CD14-positive monocyte (primary cell): ENCODE measurements around the gene NPPB. TPM values are rescaled to one million over a fixed set of nuclear protein-coding genes. Genes with fewer than 3 reads are reported as not detected.
"Not testable (repeated sequence)": the region's sequence is repeated elsewhere in the genome, so short reads cannot be mapped to it uniquely, and the experiment has no call there.

Source experiments
- DNase-seq, 3 donors: peaks; one replicate each; pipeline ENCODE4 v3.0.0-alpha.2; 2011 to 2022
- H2AFZ ChIP-seq: 2 replicates; pipeline ENCODE4 v1.6.0; 2012; ENCODE audit warnings: mild to moderate bottlenecking, low read depth, low read length, inconsistent platforms; ENCODE audit not compliant: insufficient read depth, poor library complexity, severe bottlenecking
- H3K27ac ChIP-seq, 2 donors: 1 replicate in 1 of 2; 2 replicates in 1 of 2; pipeline ENCODE4 v1.5.1; 2012 to 2013; ENCODE audit warnings: low read length in 2 of 2, control low read depth in 1 of 2, inconsistent platforms in 1 of 2, low read depth in 1 of 2, mild to moderate bottlenecking in 1 of 2
- H3K27me3 ChIP-seq, 2 donors: one replicate each; pipeline versions ENCODE4 v1.6.0 to v1.6.1; 2011 to 2013; ENCODE audit warnings: low read length in 2 of 2; ENCODE audit not compliant: control insufficient read depth in 2 of 2, insufficient read depth in 2 of 2
- H3K36me3 ChIP-seq, 2 donors: replicated peaks in 1 of 2; 1 replicate in 1 of 2; 2 replicates in 1 of 2; pipeline versions ENCODE4 v1.5.1 to v1.6.1; 2012 to 2013; ENCODE audit warnings: low read length in 2 of 2, control low read depth in 1 of 2, inconsistent platforms in 1 of 2, mild to moderate bottlenecking in 1 of 2; ENCODE audit not compliant: insufficient read depth in 2 of 2, control insufficient read depth in 1 of 2
- H3K4me1 ChIP-seq, 2 donors: 1 replicate in 1 of 2; 2 replicates in 1 of 2; pipeline versions ENCODE4 v1.5.1 to v1.6.1; 2012 to 2013; ENCODE audit warnings: low read length in 2 of 2, control low read depth in 1 of 2, inconsistent platforms in 1 of 2, mild to moderate bottlenecking in 1 of 2, moderate library complexity in 1 of 2; ENCODE audit not compliant: insufficient read depth in 2 of 2, control insufficient read depth in 1 of 2
- H3K4me2 ChIP-seq: replicated peaks from 2 replicates; pipeline ENCODE3; 2012; ENCODE audit warnings: low read length, moderate library complexity, mild to moderate bottlenecking; ENCODE audit not compliant: poor library complexity, severe bottlenecking; ENCODE audit errors: extremely low read depth
- H3K4me3 ChIP-seq, 3 experiments: fragments of 200-600 bp in 1 of 3; sonication (generic) in 1 of 3; replicated peaks in 1 of 3; 1 replicate in 2 of 3; 2 replicates in 1 of 3; pipeline ENCODE4 v1.5.1; 2011 to 2013; ENCODE audit warnings: low read length in 3 of 3, mild to moderate bottlenecking in 3 of 3, control low read depth in 2 of 3, low read depth in 2 of 3, inconsistent platforms in 1 of 3, moderate library complexity in 1 of 3
- H3K79me2 ChIP-seq: 2 replicates; pipeline ENCODE4 v1.6.0; 2012; ENCODE audit warnings: mild to moderate bottlenecking, control low read depth, inconsistent platforms, low read length, moderate library complexity; ENCODE audit not compliant: insufficient read depth
- H3K9ac ChIP-seq: 2 replicates; pipeline ENCODE4 v1.6.0; 2017; ENCODE audit warnings: low read length, mild to moderate bottlenecking; ENCODE audit not compliant: insufficient read depth, poor library complexity, severe bottlenecking
- H3K9me3 ChIP-seq, 2 donors: replicated peaks in 1 of 2; 1 replicate in 1 of 2; 2 replicates in 1 of 2; pipeline versions ENCODE4 v1.5.1 to v1.6.1; 2012 to 2013; ENCODE audit warnings: low read length in 2 of 2, control low read depth in 1 of 2; ENCODE audit not compliant: control insufficient read depth in 1 of 2, insufficient read depth in 1 of 2
- H4K20me1 ChIP-seq: 2 replicates; pipeline ENCODE4 v1.6.0; 2012; ENCODE audit warnings: mild to moderate bottlenecking, low read length, control low read depth, moderate library complexity; ENCODE audit not compliant: insufficient read depth
- H3K27ac Mint-ChIP-seq, 7 donors: one replicate each; pipeline ENCODE4 v1.8.0; 2020; ENCODE audit warnings: mild to moderate bottlenecking in 7 of 7, mixed read lengths in 7 of 7, moderate library complexity in 6 of 7, inconsistent platforms in 2 of 7
- H3K27me3 Mint-ChIP-seq, 3 donors: one replicate each; pipeline ENCODE4 v1.8.0; 2021 to 2022; ENCODE audit warnings: low read depth in 3 of 3, mild to moderate bottlenecking in 3 of 3, mixed read lengths in 3 of 3, moderate library complexity in 3 of 3, inconsistent platforms in 1 of 3
- H3K36me3 Mint-ChIP-seq, 2 donors: one replicate each; pipeline ENCODE4 v1.8.0; 2020; ENCODE audit warnings: mixed read lengths in 2 of 2, inconsistent platforms in 1 of 2, mild to moderate bottlenecking in 1 of 2
- H3K4me1 Mint-ChIP-seq: one replicate; pipeline ENCODE4 v1.8.0; 2020; ENCODE audit warnings: mild to moderate bottlenecking, mixed read lengths
- H3K4me3 Mint-ChIP-seq, 2 donors: one replicate each; pipeline ENCODE4 v1.8.0; 2020; ENCODE audit warnings: mild to moderate bottlenecking in 2 of 2, mixed read lengths in 2 of 2, moderate library complexity in 1 of 2
- H3K9me3 Mint-ChIP-seq, 7 donors: one replicate each; pipeline ENCODE4 v1.8.0; 2020 to 2022; ENCODE audit warnings: mixed read lengths in 7 of 7, mild to moderate bottlenecking in 6 of 7, moderate library complexity in 6 of 7, inconsistent platforms in 2 of 7
- WGBS: methylation state at CpG from one replicate; pipeline ENCODE4 v1.1.5; 2013; ENCODE audit warnings: missing lambda C conversion rate; ENCODE audit not compliant: insufficient coverage; 5-methylcytosine and 5-hydroxymethylcytosine counted together
- intact Hi-C, 2 donors: fragments of 100-400 bp; cut with micrococcal nuclease; formaldehyde crosslinking; loops; one replicate each; pipeline versions ENCODE4 v1.15.0 to v1.15.1; 2023
- polyA plus RNA-seq, 3 donors: library from polyadenylated mRNA; depleted of rRNA in 1 of 3; unstranded in 2 of 3; stranded (reverse) in 1 of 3; fragments of 300-500 nt in 2 of 3; fragments of >200 nt in 1 of 3; fragmentation: Illumina TruSeq in 2 of 3; gene quantifications; 1 replicate in 2 of 3; 2 replicates in 1 of 3; pipeline ENCODE4 v1.2.3, GENCODE V29; 2012 to 2021
- TF ChIP-seq, protein P1 (sequence below): fragments of 200-600 bp; IDR thresholded peaks from one replicate; pipeline ENCODE4 v1.8.0; 2022; ENCODE audit warnings: antibody characterized with exemption, mild to moderate bottlenecking

The NPPB gene
- polyA plus RNA-seq, 3 donors = not detected

DNA sequence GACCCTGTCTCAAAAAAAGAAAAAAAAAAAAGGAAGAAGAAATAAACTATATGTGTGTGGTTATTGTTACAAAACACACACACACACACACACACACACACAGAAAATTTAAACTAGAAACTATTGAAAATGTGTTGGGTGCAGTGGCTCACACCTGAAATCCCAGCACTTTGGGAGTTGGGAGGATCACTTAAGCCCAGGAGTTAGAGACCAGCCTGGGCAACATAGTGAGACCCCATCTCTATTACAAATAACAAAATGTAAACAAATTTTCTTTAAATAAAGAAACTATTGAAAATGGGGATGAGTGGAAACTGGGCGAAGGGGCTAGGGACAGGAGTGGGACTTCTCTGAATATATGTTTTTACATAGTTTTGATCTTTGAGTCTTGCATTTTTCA is 44.5 kb upstream of the NPPB start:
- DNase-seq = no peak
- no peak overlapping the region for H3K27ac Mint-ChIP-seq
- peaks cover 0 to 3% of the 10 kb centered on the region in 2 donors for H3K36me3 Mint-ChIP-seq
- no peak overlapping the region for H3K4me3 Mint-ChIP-seq
- Histone ChIP-seq H3K27me3 (peaks cover 17 to 29% of the 10 kb centered on the region in 2 donors), H4K20me1 (no peaks in the 10 kb centered on the region), H3K4me1 (peaks cover 0 to 4% of the 10 kb centered on the region in 2 donors), H3K27ac (no peak overlapping the region), H3K79me2 (no peaks in the 10 kb centered on the region), H3K9me3 (peaks cover 0 to 8% of the 10 kb centered on the region in 2 donors), H2AFZ (no peak overlapping the region), H3K4me3 (no peak overlapping the region), H3K9ac (no peak overlapping the region), H3K36me3 (no peaks in the 10 kb centered on the region), H3K4me2 (no peak overlapping the region)
- peaks cover 0 to 11% (median 0%) of the 10 kb centered on the region in 7 donors for H3K9me3 Mint-ChIP-seq
- intact Hi-C loops = loop anchor here in 1 of 2 donors (10.0 kb wide), 1 partner anchor 628 kb away; the partner anchor contains the start of gene UBIAD1
- peaks cover 4% of the 10 kb centered on the region for H3K4me1 Mint-ChIP-seq
- TF ChIP-seq, protein P1, sequence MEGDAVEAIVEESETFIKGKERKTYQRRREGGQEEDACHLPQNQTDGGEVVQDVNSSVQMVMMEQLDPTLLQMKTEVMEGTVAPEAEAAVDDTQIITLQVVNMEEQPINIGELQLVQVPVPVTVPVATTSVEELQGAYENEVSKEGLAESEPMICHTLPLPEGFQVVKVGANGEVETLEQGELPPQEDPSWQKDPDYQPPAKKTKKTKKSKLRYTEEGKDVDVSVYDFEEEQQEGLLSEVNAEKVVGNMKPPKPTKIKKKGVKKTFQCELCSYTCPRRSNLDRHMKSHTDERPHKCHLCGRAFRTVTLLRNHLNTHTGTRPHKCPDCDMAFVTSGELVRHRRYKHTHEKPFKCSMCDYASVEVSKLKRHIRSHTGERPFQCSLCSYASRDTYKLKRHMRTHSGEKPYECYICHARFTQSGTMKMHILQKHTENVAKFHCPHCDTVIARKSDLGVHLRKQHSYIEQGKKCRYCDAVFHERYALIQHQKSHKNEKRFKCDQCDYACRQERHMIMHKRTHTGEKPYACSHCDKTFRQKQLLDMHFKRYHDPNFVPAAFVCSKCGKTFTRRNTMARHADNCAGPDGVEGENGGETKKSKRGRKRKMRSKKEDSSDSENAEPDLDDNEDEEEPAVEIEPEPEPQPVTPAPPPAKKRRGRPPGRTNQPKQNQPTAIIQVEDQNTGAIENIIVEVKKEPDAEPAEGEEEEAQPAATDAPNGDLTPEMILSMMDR = no peak
- H3K27me3 Mint-ChIP-seq = peaks cover 27 to 38% (median 34%) of the 10 kb centered on the region in 3 donors
- WGBS = 100% methylated on average over 1 of the region's 1 CpG

- peaks cover 21 to 43% of the 10 kb centered on the region in 2 donors for H3K27me3 ChIP-seq
- WGBS = 95% methylated on average over 4 of the region's 9 CpGs
- Mint-ChIP-seq H3K9me3 (peaks cover 0 to 15% (median 0%) of the 10 kb centered on the region in 7 donors), H3K27me3 (peaks cover 45 to 51% (median 51%) of the 10 kb centered on the region in 3 donors), H3K4me3 (peak overlapping the region in 1 of 2 donors; percentile 15)
- not testable (repeated sequence) for H3K27ac ChIP-seq, H3K36me3 Mint-ChIP-seq, H3K27ac Mint-ChIP-seq, H3K4me1 Mint-ChIP-seq, H3K36me3 ChIP-seq, DNase-seq, H3K9ac ChIP-seq, H3K9me3 ChIP-seq, H3K79me2 ChIP-seq, H3K4me3 ChIP-seq, H3K4me2 ChIP-seq, H2AFZ ChIP-seq, H3K4me1 ChIP-seq, H4K20me1 ChIP-seq
- intact Hi-C loops = loop anchor here in 1 of 2 donors (10.0 kb wide), 1 partner anchor 627 kb away; the partner anchor contains the start of gene UBIAD1
These were observed 42.7 kb upstream of the NPPB start for GRCh38 chr1:11901446-11901845.
